Body of pancreas (tissue), 4 donors: ENCODE data around the gene ENOSF1. TPM values are rescaled to one million over a fixed set of nuclear protein-coding genes. Genes with fewer than 3 reads are reported as not detected.

ENCODE experiments used
- ATAC-seq: fragments of 150-250 bp; one replicate; pipeline ENCODE4 v1.9.1; 2016
- DNase-seq, 4 donors: peaks; one replicate each; pipeline ENCODE4 v3.0.0-alpha.2; 2019
- H3K27ac ChIP-seq, 4 donors: fragments of 200-600 bp; sonication (generic); 1 replicate in 3 of 4; 2 replicates in 1 of 4; pipeline versions ENCODE4 v1.5.1 to v1.6.1; 2016 to 2019; ENCODE audit warnings: mild to moderate bottlenecking in 1 of 4, mixed read lengths in 1 of 4, moderate library complexity in 1 of 4
- H3K27me3 ChIP-seq, 2 donors: fragments of 200-600 bp; sonication (generic); one replicate each; pipeline ENCODE4 v1.6.0; 2016; ENCODE audit warnings: mild to moderate bottlenecking in 1 of 2
- H3K36me3 ChIP-seq, 2 donors: fragments of 200-600 bp; sonication (generic); replicated peaks in 1 of 2; 2 replicates each; pipeline ENCODE4 v1.5.1; 2016; ENCODE audit warnings: low read depth in 2 of 2; ENCODE audit not compliant: insufficient read depth in 1 of 2
- H3K4me1 ChIP-seq: fragments of 200-600 bp; sonication (generic); one replicate; pipeline ENCODE4 v1.6.0; 2016
- H3K4me3 ChIP-seq, 2 donors: fragments of 200-600 bp; sonication (generic); 1 replicate in 1 of 2; 2 replicates in 1 of 2; pipeline ENCODE4 v1.5.1; 2016 to 2019
- H3K9me3 ChIP-seq, 3 donors: fragments of 200-600 bp; sonication (generic); 1 replicate in 2 of 3; 2 replicates in 1 of 3; pipeline ENCODE4 v1.5.1; 2016
- POLR2A ChIP-seq, 3 donors: fragments of 450-650 bp; IDR thresholded peaks; one replicate each; pipeline ENCODE4 v1.6.1; 2016; ENCODE audit warnings: antibody characterized with exemption in 3 of 3, mild to moderate bottlenecking in 2 of 3
- WGBS, 2 donors: methylation state at CpG; one replicate each; pipeline ENCODE4 v1.1.5; 2017; 5-methylcytosine and 5-hydroxymethylcytosine counted together
- intact Hi-C: fragments of 100-400 bp; cut with DNase I; formaldehyde crosslinking; loops from one replicate; pipeline ENCODE4 v1.15.1; 2023
- total RNA-seq, 2 donors: library from RNA; depleted of rRNA; stranded (reverse); fragments of >200 nt; gene quantifications; one replicate each; pipeline ENCODE4 v1.1.0, GENCODE V29; 2016
- TF ChIP-seq, protein P1 (sequence below), 7 experiments: fragments of 450-650 bp in 4 of 7; fragments of 200-600 bp in 3 of 7; sonication (generic) in 3 of 7; IDR thresholded peaks; one replicate each; pipeline ENCODE4 v1.5.1; 2016 to 2019; ENCODE audit warnings: antibody characterized with exemption in 7 of 7

Gene ENOSF1
- total RNA-seq, 2 donors from 2014 or later: 59.7 to 62.3 TPM

DNA sequence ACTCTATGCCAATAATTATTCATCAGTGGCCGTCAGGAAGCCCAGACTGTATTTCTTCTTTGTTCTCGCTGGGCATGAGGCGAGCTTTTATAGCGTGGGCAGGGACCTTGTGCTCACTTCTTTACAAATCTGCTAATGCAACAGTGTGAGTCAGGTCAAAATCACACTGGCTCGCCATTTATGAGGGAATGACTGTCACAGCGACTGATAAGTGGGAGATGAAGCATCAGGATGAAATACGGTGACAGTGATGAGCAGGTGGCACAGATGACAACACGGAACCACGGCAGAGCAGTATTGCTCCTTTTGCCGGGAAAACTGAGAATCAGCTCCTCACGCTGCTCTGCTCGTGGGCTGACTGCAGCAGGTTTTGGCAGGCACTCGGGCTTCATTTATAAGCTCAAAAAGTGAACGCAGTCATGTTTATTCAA is 34.5 kb downstream of the ENOSF1 start:
- Histone ChIP-seq H3K4me3 (no peak overlapping the region), H3K27ac (no peak overlapping the region), H3K27me3 (no peaks in the 10 kb centered on the region), H3K9me3 (no peaks in the 10 kb centered on the region), H3K36me3 (peaks cover 0 to 14% of the 10 kb centered on the region in 2 donors), H3K4me1 (peaks cover 1% of the 10 kb centered on the region)
- intact Hi-C loops: no loop called here
- no peak for TF ChIP-seq POLR2A (IDR thresholded peaks at IDR 0.05)
- TF ChIP-seq, protein P1, sequence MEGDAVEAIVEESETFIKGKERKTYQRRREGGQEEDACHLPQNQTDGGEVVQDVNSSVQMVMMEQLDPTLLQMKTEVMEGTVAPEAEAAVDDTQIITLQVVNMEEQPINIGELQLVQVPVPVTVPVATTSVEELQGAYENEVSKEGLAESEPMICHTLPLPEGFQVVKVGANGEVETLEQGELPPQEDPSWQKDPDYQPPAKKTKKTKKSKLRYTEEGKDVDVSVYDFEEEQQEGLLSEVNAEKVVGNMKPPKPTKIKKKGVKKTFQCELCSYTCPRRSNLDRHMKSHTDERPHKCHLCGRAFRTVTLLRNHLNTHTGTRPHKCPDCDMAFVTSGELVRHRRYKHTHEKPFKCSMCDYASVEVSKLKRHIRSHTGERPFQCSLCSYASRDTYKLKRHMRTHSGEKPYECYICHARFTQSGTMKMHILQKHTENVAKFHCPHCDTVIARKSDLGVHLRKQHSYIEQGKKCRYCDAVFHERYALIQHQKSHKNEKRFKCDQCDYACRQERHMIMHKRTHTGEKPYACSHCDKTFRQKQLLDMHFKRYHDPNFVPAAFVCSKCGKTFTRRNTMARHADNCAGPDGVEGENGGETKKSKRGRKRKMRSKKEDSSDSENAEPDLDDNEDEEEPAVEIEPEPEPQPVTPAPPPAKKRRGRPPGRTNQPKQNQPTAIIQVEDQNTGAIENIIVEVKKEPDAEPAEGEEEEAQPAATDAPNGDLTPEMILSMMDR (IDR thresholded peaks at IDR 0.05): no peak
- WGBS, 2 donors: 89 to 93% methylated on average over 14 of the region's 14 CpGs
- DNase-seq (no peak), ATAC-seq (no peak)

DNA sequence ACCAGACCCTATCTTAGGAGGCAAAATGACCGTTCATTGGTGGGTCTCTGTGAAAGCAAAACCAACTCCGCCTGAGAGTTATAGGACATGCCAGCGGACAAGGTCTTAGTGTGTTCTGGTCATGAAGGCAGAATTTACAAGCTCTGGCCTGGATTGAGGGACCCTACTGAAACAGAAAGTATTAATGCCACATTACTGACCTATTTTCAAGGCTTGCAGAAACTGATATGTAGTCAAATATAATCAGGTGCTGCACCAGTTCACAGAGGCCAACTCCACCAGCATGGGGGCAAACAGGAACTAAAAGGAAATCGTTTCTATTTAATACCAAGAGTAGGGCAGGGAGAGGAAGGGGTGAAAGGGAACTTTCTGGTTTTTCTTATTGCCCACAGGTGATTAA is 35.3 kb downstream of the ENOSF1 start:
- peaks cover 0 to 17% of the 10 kb centered on the region in 2 donors for H3K36me3 ChIP-seq
- no peak for ATAC-seq
- DNase-seq: no peak
- no peaks in the 10 kb centered on the region for H3K4me1 ChIP-seq
- TF ChIP-seq POLR2A (IDR thresholded peaks at IDR 0.05): no peak
- TF ChIP-seq, protein P1 (IDR thresholded peaks at IDR 0.05): no peak
- 41 to 42% methylated on average over 4 of the region's 4 CpGs for WGBS, 2 donors
- H3K27me3 ChIP-seq: no peaks in the 10 kb centered on the region
- no peak overlapping the region for H3K27ac ChIP-seq
- H3K4me3 ChIP-seq: no peak overlapping the region
- intact Hi-C loops: no loop called here
- no peaks in the 10 kb centered on the region for H3K9me3 ChIP-seq

DNA sequence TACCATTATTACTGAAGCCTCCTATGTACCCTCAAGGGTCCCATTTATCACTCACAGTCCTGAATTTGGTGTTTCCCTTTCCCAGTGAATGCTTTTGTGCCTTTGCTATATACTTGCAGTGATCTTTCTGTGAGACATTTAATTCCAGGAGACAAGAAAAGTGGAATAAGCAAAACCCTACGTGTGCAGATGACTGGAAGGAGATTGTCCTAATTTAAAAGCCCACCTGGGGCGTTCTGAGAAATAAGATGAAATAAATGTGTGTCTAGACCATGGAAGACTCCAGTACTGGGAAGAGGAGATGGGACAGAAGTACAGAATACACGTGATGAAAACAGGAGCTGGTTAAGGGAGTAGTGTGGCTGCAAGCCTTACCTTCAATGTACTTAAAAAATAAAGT is 35.7 kb downstream of the ENOSF1 start:
- peaks cover 0 to 15% of the 10 kb centered on the region in 2 donors for H3K36me3 ChIP-seq
- TF ChIP-seq POLR2A (IDR thresholded peaks at IDR 0.05): no peak
- TF ChIP-seq, protein P1 (IDR thresholded peaks at IDR 0.05): no peak
- DNase-seq: no peak
- H3K4me3 ChIP-seq: no peak overlapping the region
- WGBS, 2 donors: 88 to 92% methylated on average over 3 of the region's 3 CpGs
- no peak for ATAC-seq
- no peaks in the 10 kb centered on the region for H3K9me3 ChIP-seq
- no peaks in the 10 kb centered on the region for H3K27me3 ChIP-seq
- H3K4me1 ChIP-seq: no peaks in the 10 kb centered on the region
- intact Hi-C loops: no loop called here
- H3K27ac ChIP-seq: no peak overlapping the region

- Histone ChIP-seq H3K4me1 (no peaks in the 10 kb centered on the region), H3K27me3 (no peaks in the 10 kb centered on the region), H3K4me3 (no peak overlapping the region), H3K27ac (no peak overlapping the region), H3K9me3 (no peaks in the 10 kb centered on the region), H3K36me3 (peaks cover 0 to 10% of the 10 kb centered on the region in 2 donors)
- TF ChIP-seq, protein P1 (IDR thresholded peaks at IDR 0.05): no peak
- no peak for TF ChIP-seq POLR2A (IDR thresholded peaks at IDR 0.05)
- ATAC-seq (no peak), DNase-seq (no peak)
- intact Hi-C loops: no loop called here
- 78 to 80% methylated on average over 5 of the region's 5 CpGs for WGBS, 2 donors
Measured at GRCh38 chr18:676069-676468, 36.4 kb downstream of the ENOSF1 start.

DNA sequence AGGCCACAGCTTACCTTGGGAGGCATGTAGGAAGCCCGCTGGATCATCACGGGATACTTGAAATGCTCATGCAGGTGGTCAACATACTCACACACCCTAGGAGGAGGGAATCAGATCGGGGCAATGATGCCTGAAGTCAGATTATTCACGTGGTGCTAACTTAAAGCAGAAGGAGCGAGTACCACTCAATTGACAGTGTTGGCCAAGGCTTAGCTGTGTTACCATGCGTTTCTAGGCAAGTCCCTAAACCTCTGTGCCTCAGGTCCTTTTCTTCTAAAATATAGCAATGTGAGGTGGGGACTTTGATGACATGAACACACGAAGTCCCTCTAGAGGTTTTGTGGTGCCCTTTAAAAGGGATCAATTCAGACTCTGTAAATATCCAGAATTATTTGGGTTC is 37.1 kb downstream of the ENOSF1 start:
- Histone ChIP-seq H3K9me3 (no peaks in the 10 kb centered on the region), H3K27ac (no peak overlapping the region), H3K27me3 (no peaks in the 10 kb centered on the region), H3K4me1 (no peaks in the 10 kb centered on the region), H3K4me3 (no peak overlapping the region), H3K36me3 (peaks cover 0 to 13% of the 10 kb centered on the region in 2 donors)
- intact Hi-C loops: no loop called here
- ATAC-seq (no peak), DNase-seq (no peak)
- TF ChIP-seq POLR2A (IDR thresholded peaks at IDR 0.05): no peak
- TF ChIP-seq, protein P1 (IDR thresholded peaks at IDR 0.05): no peak
- 91 to 94% methylated on average over 7 of the region's 7 CpGs for WGBS, 2 donors
